Neural cell (in vitro differentiated cells): ENCODE measurements around the gene IGF2R. TPM values are rescaled to one million over a fixed set of nuclear protein-coding genes. Genes with fewer than 3 reads are reported as not detected.

Experiments
- H2AFZ ChIP-seq: fragments of 200-600, 300-800 bp; sonication (generic), shearing (Covaris generic); 2 replicates; pipeline ENCODE4 v1.6.0; 2014; ENCODE audit warnings: low read depth, mild to moderate bottlenecking, antibody characterized with exemption, low read length, moderate library complexity
- H3F3A ChIP-seq: fragments of 200-600 bp; shearing (Covaris generic); 2 replicates; pipeline ENCODE4 v1.6.1; 2016; ENCODE audit warnings: mild to moderate bottlenecking, moderate library complexity, mixed read lengths, antibody characterized with exemption, low read length; ENCODE audit not compliant: insufficient read depth, poor library complexity, severe bottlenecking
- H3K27ac ChIP-seq: fragments of 200-600, 300-800 bp; sonication (generic), shearing (Covaris generic); 2 replicates; pipeline ENCODE4 v1.5.1; 2014; ENCODE audit warnings: mild to moderate bottlenecking, low read length, moderate library complexity
- H3K27me3 ChIP-seq: fragments of 300-800, 200-600 bp; sonication (generic), shearing (Covaris generic); 2 replicates; pipeline ENCODE4 v1.6.0; 2014; ENCODE audit warnings: mild to moderate bottlenecking, low read depth, low read length, moderate library complexity; ENCODE audit not compliant: insufficient read depth
- H3K36me3 ChIP-seq: fragments of 300-800, 200-600 bp; sonication (generic), shearing (Covaris generic); 2 replicates; pipeline ENCODE4 v1.5.1; 2014; ENCODE audit warnings: mild to moderate bottlenecking, antibody characterized with exemption, low read length, moderate library complexity; ENCODE audit not compliant: insufficient read depth
- H3K4me2 ChIP-seq: fragments of 300-800, 200-600 bp; sonication (generic), shearing (Covaris generic); 2 replicates; pipeline ENCODE4 v1.6.0; 2014; ENCODE audit warnings: mild to moderate bottlenecking, low read length
- H3K4me3 ChIP-seq: fragments of 300-800, 200-600 bp; sonication (generic), shearing (Covaris generic); 2 replicates; pipeline ENCODE4 v1.5.1; 2014; ENCODE audit warnings: mild to moderate bottlenecking, low read length, moderate library complexity
- H3K79me2 ChIP-seq: fragments of 200-600 bp; shearing (Covaris generic); replicated peaks from 2 replicates; pipeline ENCODE4 v1.6.0; 2014; ENCODE audit warnings: mild to moderate bottlenecking, low read length, moderate library complexity; ENCODE audit not compliant: insufficient read depth
- H3K9ac ChIP-seq: fragments of 300-800, 200-600 bp; sonication (generic), shearing (Covaris generic); 2 replicates; pipeline ENCODE4 v1.6.1; 2016; ENCODE audit warnings: mild to moderate bottlenecking, low read length, mixed read lengths
- H3K9me2 ChIP-seq: fragments of 200-600 bp; shearing (Covaris generic); 2 replicates; pipeline ENCODE4 v1.6.1; 2016; ENCODE audit warnings: mild to moderate bottlenecking, low read length, mixed read lengths; ENCODE audit not compliant: insufficient read depth
- H3K9me3 ChIP-seq: fragments of 200-600, 300-800 bp; sonication (generic), shearing (Covaris generic); 2 replicates; pipeline ENCODE4 v1.6.1; 2016; ENCODE audit warnings: mild to moderate bottlenecking, mixed run types, low read length, moderate library complexity, mixed read lengths
- H4K20me1 ChIP-seq: fragments of 200-600 bp; shearing (Covaris generic); 2 replicates; pipeline ENCODE4 v1.6.1; 2016; ENCODE audit warnings: mild to moderate bottlenecking, mixed run types; ENCODE audit not compliant: insufficient read depth
- EP300 ChIP-seq: fragments of 450-650 bp; conservative IDR thresholded peaks from 2 replicates; pipeline ENCODE4 v1.6.1; 2014; ENCODE audit warnings: antibody characterized with exemption, mild to moderate bottlenecking, moderate library complexity; ENCODE audit not compliant: poor library complexity, severe bottlenecking
- EZH2 ChIP-seq: fragments of 200-600, 300-800 bp; shearing (Covaris generic), sonication (generic); IDR thresholded peaks from 2 replicates; pipeline ENCODE4 v1.6.1; 2014; ENCODE audit warnings: antibody characterized with exemption, low read length, borderline replicate concordance, mild to moderate bottlenecking; ENCODE audit not compliant: insufficient read depth, poor library complexity, severe bottlenecking
- MXI1 ChIP-seq: fragments of 450-650 bp; conservative IDR thresholded peaks from 2 replicates; pipeline ENCODE4 v1.6.1; 2014; ENCODE audit warnings: antibody characterized with exemption, mild to moderate bottlenecking; ENCODE audit not compliant: poor library complexity, severe bottlenecking
- POLR2AphosphoS5 ChIP-seq: IDR thresholded peaks from 2 replicates; pipeline ENCODE4 v1.6.1; 2012
- RAD21 ChIP-seq: fragments of 450-650 bp; conservative IDR thresholded peaks from 2 replicates; pipeline ENCODE4 v1.6.1; 2014; ENCODE audit warnings: antibody characterized with exemption, mild to moderate bottlenecking, moderate library complexity
- REST ChIP-seq: IDR thresholded peaks from 2 replicates; pipeline ENCODE4 v1.6.1; 2012; ENCODE audit warnings: borderline replicate concordance
- SMC3 ChIP-seq: fragments of 450-650 bp; conservative IDR thresholded peaks from 2 replicates; pipeline ENCODE4 v1.6.1; 2014; ENCODE audit warnings: antibody characterized with exemption, mild to moderate bottlenecking, moderate library complexity; ENCODE audit not compliant: poor library complexity
- TAF1 ChIP-seq: IDR thresholded peaks from 2 replicates; pipeline ENCODE4 v1.6.1; 2012; ENCODE audit warnings: low read depth
- polyA plus RNA-seq: library from polyadenylated mRNA; depleted of rRNA; stranded (reverse); fragments of >200 nt; gene quantifications from 2 replicates; pipeline ENCODE4 v1.2.3, GENCODE V29; 2014
- TF ChIP-seq, protein P1 (sequence below): fragments of 450-650 bp; IDR thresholded peaks from 2 replicates; pipeline ENCODE4 v1.5.1; 2014; ENCODE audit warnings: antibody characterized with exemption, mild to moderate bottlenecking, moderate library complexity; ENCODE audit not compliant: poor library complexity, severe bottlenecking

IGF2R gene
- polyA plus RNA-seq, 1 donor from 2014 or later, result 15.0 TPM

- no peak overlapping the region for H3K9ac ChIP-seq
- H3K79me2 ChIP-seq, result no peaks in the 10 kb centered on the region
- no peaks in the 10 kb centered on the region for H3K9me3 ChIP-seq
- H2AFZ ChIP-seq, result no peak overlapping the region
- no peaks in the 10 kb centered on the region for H3K27me3 ChIP-seq
- H3K4me2 ChIP-seq, result no peak overlapping the region
- peaks cover 13% of the 10 kb centered on the region for H3K36me3 ChIP-seq
- H3F3A ChIP-seq, result no peaks in the 10 kb centered on the region
- no peak overlapping the region for H3K27ac ChIP-seq
- H3K4me3 ChIP-seq, result no peak overlapping the region
- TF ChIP-seq MXI1 (no peak), TAF1 (no peak), REST (no peak), SMC3 (no peak), EP300 (no peak), EZH2 (no peak), POLR2AphosphoS5 (no peak), RAD21 (no peak)
- TF ChIP-seq, protein P1, sequence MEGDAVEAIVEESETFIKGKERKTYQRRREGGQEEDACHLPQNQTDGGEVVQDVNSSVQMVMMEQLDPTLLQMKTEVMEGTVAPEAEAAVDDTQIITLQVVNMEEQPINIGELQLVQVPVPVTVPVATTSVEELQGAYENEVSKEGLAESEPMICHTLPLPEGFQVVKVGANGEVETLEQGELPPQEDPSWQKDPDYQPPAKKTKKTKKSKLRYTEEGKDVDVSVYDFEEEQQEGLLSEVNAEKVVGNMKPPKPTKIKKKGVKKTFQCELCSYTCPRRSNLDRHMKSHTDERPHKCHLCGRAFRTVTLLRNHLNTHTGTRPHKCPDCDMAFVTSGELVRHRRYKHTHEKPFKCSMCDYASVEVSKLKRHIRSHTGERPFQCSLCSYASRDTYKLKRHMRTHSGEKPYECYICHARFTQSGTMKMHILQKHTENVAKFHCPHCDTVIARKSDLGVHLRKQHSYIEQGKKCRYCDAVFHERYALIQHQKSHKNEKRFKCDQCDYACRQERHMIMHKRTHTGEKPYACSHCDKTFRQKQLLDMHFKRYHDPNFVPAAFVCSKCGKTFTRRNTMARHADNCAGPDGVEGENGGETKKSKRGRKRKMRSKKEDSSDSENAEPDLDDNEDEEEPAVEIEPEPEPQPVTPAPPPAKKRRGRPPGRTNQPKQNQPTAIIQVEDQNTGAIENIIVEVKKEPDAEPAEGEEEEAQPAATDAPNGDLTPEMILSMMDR, result no peak
- no peaks in the 10 kb centered on the region for H3K9me2 ChIP-seq
- H4K20me1 ChIP-seq, result no peaks in the 10 kb centered on the region
Measured at GRCh38 chr6:160067564-160067963, 98.7 kb downstream of the IGF2R start.

DNA sequence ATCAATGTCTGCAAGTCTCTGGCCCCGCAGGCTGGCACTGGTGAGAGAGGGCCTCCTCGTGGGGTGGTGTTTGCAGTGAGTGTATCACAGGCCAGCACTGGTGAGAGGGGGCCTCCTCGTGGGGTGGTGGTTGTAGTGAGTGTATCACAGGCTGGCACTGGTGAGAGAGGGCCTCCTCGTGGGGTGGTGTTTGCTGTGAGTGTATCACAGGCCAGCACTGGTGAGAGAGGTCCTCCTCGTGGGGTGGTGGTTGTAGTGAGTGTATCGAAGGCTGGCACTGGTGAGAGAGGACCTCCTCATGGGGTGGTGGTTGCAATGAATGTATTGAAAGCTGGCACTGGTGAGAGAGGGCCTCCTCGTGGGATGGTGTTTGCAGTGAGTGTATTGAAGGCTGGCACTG is 99.5 kb downstream of the IGF2R start:
- TF ChIP-seq SMC3, result no peak
- TF ChIP-seq, protein P1, result no peak
- Histone ChIP-seq H2AFZ (no peak overlapping the region), H3K27me3 (no peaks in the 10 kb centered on the region), H3K9me3 (no peaks in the 10 kb centered on the region), H3K79me2 (no peaks in the 10 kb centered on the region), H3K9ac (no peak overlapping the region), H4K20me1 (no peaks in the 10 kb centered on the region), H3K4me2 (no peak overlapping the region), H3K4me3 (no peak overlapping the region), H3K27ac (no peak overlapping the region), H3K36me3 (peaks cover 17% of the 10 kb centered on the region), H3F3A (no peaks in the 10 kb centered on the region), H3K9me2 (no peaks in the 10 kb centered on the region)
